Measurements from ENCODE around the gene PTPRD.

The PTPRD gene

GRCh38 chr9:8684978-8685708 is 1927.7 kb downstream of the PTPRD start:
- Histone ChIP-seq H3K79me2 (ENCODE audit: control insufficient read depth, low read length) (no peaks in the 10 kb centered on the region), H3F3A (ENCODE audit: control insufficient read depth, insufficient read depth) (no peaks in the 10 kb centered on the region), H3K4me1 (ENCODE audit: control insufficient read depth, low read length) (no peaks in the 10 kb centered on the region), H3K9me3 (ENCODE audit: control insufficient read depth, insufficient read depth, low read length) (no peaks in the 10 kb centered on the region; the same call in 1 of the 2 replicates), H3K4me3 (ENCODE audit: low read length) (no peak overlapping the region), H4K20me1 (ENCODE audit: control insufficient read depth, insufficient read depth, low read depth, low read length) (no peaks in the 10 kb centered on the region), H3K9me2 (replicated peaks; ENCODE audit: control insufficient read depth, low read length) (no peaks in the 10 kb centered on the region), H3K27ac (ENCODE audit: low read depth, low read length) (no peak overlapping the region), H3K36me3 (ENCODE audit: control insufficient read depth, low read length) (no peaks in the 10 kb centered on the region), H3K4me2 (ENCODE audit: low read length) (no peak overlapping the region), H3K27me3 (ENCODE audit: control insufficient read depth, low read length) (no peaks in the 10 kb centered on the region)
- no peak for TF ChIP-seq EZH2phosphoT487 (IDR thresholded peaks at IDR 0.05; ENCODE audit: borderline replicate concordance, low read length)
- no peak for TF ChIP-seq CTCF (IDR thresholded peaks at IDR 0.05; ENCODE audit: low read depth, low read length, poor library complexity, severe bottlenecking)

- H3K79me2 ChIP-seq (ENCODE audit: control insufficient read depth, low read length), result no peaks in the 10 kb centered on the region
- H3F3A ChIP-seq (ENCODE audit: control insufficient read depth, insufficient read depth), result no peaks in the 10 kb centered on the region
- H3K27me3 ChIP-seq (ENCODE audit: control insufficient read depth, low read length), result no peaks in the 10 kb centered on the region
- H4K20me1 ChIP-seq (ENCODE audit: control insufficient read depth, insufficient read depth, low read depth, low read length), result no peaks in the 10 kb centered on the region
- TF ChIP-seq CTCF (IDR thresholded peaks at IDR 0.05; ENCODE audit: low read depth, low read length, poor library complexity, severe bottlenecking) (no peak), EZH2phosphoT487 (IDR thresholded peaks at IDR 0.05; ENCODE audit: borderline replicate concordance, low read length) (no peak)
- no peaks in the 10 kb centered on the region for H3K9me2 ChIP-seq (replicated peaks; ENCODE audit: control insufficient read depth, low read length)
- H3K36me3 ChIP-seq (ENCODE audit: control insufficient read depth, low read length), result no peaks in the 10 kb centered on the region
- H3K4me2 ChIP-seq (ENCODE audit: low read length), result no peak overlapping the region
- H3K27ac ChIP-seq (ENCODE audit: low read depth, low read length), result no peak overlapping the region
- no peaks in the 10 kb centered on the region for H3K9me3 ChIP-seq (ENCODE audit: control insufficient read depth, insufficient read depth, low read length)
- H3K4me3 ChIP-seq (ENCODE audit: low read length), result no peak overlapping the region
- no peaks in the 10 kb centered on the region for H3K4me1 ChIP-seq (ENCODE audit: control insufficient read depth, low read length)
Observed at GRCh38 chr9:8683496-8683895, 1929.3 kb downstream of the PTPRD start.

- Histone ChIP-seq H3K4me3 (ENCODE audit: low read length) (no peak overlapping the region), H3K27ac (ENCODE audit: low read depth, low read length) (no peak overlapping the region), H4K20me1 (ENCODE audit: control insufficient read depth, insufficient read depth, low read depth, low read length) (no peaks in the 10 kb centered on the region), H3K27me3 (ENCODE audit: control insufficient read depth, low read length) (no peaks in the 10 kb centered on the region), H3K36me3 (ENCODE audit: control insufficient read depth, low read length) (no peaks in the 10 kb centered on the region), H3K9me2 (replicated peaks; ENCODE audit: control insufficient read depth, low read length) (no peaks in the 10 kb centered on the region), H3K79me2 (ENCODE audit: control insufficient read depth, low read length) (no peaks in the 10 kb centered on the region), H3K9me3 (ENCODE audit: control insufficient read depth, insufficient read depth, low read length) (no peaks in the 10 kb centered on the region), H3F3A (ENCODE audit: control insufficient read depth, insufficient read depth) (no peaks in the 10 kb centered on the region), H3K4me1 (ENCODE audit: control insufficient read depth, low read length) (no peaks in the 10 kb centered on the region), H3K4me2 (ENCODE audit: low read length) (no peak overlapping the region)
- TF ChIP-seq EZH2phosphoT487 (IDR thresholded peaks at IDR 0.05; ENCODE audit: borderline replicate concordance, low read length) (no peak), CTCF (IDR thresholded peaks at IDR 0.05; ENCODE audit: low read depth, low read length, poor library complexity, severe bottlenecking) (no peak)
Observed at GRCh38 chr9:8680658-8681057, 1932.1 kb downstream of the PTPRD start.

Measured in DOHH2 (cell line).